ENCODE results near the gene PRSS50.

PRSS50 gene

GRCh38 chr3:46669191-46669999 lies 48.3 kb downstream of the PRSS50 start:
- no peak for DNase-seq

DNA sequence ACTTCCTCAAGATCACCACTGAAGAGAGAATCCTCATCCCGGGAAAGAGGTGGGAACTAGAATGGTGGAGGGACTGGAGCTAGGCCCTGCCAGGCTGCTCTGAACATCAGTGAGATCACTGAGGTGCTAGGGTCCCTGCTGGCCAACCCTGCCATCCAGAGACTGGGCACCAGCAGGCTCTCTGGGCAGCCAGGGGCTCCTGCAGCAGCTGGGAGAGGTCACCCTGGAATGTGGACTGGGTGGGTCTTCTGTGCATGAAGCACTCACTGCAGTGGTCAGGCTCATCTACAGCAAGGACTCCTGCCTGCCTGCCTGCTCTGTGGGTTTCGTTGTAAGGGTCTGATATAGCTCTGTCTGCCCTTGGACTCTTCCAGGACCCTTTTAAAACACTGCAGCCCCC lies 49.1 kb downstream of the PRSS50 start:
- no peak for DNase-seq

DNA sequence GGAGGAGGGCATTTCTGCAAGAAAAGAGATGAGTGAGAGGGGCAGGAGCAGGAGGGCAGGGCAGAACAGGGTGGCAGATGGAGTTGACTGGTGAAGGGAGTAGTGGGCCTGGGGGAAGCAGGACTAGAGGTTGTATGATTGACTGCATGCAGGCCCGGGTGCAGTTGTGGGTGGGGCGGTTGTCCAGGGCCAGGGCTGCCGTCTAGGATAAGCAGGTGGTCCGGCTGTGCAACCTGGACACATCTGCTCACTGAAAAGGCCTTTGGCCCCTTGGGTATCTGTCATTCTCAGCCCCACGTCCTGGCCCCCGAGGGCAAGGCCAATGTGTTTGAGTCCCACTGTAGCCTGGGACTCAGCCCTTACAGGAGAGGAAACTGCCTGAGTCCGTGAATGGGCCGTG lies 49.6 kb downstream of the PRSS50 start:
- DNase-seq: no peak

DNA sequence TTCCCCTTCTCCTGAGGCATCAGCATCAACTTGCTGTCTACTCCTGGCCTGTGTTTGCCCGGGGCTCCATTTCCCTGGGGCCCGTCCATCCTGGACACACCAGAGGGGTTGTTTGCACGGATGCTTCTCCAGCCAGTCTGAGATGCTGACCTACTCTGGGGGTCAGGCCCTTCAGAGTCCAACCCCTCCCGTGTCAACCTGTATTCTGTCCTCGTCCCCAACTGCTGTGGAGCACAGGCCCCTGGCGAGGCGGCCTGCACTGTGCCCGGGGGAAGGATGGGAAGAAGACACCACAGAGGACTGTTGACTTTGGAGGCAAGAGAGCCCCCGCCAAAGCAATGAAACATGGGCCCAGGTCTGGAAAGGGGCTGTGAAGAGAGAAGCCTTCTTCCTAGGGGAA lies 50.0 kb downstream of the PRSS50 start:
- no peak for DNase-seq

DNA sequence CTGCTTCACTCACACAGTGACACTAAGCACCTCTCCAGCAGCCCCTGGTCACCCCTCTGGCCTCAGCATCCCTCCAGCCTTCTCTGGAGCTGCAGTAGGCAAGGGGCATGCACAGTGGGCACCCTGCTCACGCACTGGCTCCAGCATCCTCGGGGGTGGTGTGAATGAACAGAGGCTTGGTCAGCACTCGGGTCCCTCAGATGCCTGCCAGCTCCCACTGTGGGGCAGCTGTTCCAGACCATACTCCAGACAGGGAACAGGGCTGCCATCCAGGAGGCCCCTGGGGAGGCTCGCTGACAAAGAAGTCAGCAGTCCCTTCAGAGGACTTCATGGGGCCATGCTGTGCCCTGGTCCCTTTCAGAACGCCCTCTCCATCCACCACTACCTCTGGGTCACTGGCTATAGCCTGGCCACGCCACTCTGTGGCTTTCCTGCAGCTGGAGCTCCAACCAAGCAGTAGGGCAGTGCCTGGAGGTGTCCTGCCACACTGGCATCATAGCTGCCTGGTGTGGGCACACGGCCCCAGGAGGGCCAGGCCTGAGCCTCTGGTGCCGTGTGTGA lies 50.5 kb downstream of the PRSS50 start:
- no peak for DNase-seq

- no peak for DNase-seq
These were observed 51.2 kb downstream of the PRSS50 start for GRCh38 chr3:46666453-46666845.

DNA sequence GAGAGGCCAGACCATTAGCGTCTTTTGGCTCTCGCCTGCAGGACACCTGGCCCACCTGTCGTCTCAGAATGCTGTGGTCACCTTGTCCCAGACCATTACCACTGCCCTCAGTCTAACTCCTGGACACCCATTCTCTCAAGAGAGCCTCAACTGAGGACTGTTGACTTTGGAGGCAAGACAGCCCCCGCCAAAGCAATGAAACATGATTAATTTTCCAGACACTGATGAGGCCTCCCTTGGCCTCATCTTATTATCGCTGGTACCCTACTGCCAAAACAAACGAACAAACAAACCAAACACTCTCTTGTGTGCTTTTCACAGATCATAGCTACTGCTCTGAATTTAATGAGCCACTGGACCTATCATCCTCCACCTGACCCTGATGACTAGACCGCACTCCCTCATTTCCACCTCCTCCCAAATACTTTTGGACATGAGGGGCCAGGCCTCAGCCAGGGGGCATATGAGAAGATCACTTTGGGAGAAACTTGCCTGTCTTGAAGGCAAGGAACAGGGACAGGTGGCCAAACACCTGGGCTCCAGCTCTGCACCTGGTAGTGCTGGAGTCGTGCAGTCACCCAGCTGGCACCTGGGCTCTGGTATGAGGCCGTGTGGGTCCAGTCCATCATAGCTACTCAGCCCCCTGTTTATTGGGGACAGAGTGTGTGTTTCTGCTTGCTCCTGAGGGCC lies 51.8 kb downstream of the PRSS50 start:
- DNase-seq: no peak

DNA sequence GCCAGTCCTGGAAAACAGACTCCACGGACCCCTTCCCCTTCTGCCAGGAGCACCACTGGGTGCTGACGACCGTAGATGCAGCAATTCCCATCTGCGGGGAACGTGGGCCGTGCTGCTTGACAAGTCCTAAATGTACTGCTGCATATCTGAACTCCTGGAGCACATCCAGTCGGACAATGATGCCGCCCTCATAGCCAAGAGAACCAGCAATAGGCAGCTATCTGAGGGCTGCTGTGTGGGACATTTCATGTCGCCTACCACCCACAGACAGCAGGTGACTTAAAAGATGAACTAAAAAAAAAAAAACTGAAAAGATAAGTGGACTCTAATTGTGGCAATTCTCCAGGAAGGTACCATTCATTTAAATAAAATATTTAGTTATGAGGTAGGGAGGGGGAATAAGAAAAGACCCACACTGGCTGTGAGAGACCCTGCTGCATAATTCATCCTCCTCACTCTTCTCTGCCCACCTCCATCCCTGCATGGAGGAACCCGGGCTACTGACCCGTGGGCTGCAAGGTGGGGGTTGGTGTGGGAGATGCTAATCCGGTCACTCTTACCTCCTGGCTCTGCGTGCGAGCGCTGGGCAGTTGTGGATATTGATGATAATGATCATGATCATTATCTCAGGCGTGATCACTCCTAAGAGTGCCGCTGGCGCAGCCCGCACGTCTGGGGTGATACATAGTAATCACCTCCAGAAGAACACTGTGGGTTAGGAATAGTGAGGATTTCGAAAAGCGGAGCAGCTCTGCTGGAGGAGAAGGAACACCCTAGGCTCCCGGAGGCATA lies 52.5 kb downstream of the PRSS50 start:
- no peak for DNase-seq

DNA sequence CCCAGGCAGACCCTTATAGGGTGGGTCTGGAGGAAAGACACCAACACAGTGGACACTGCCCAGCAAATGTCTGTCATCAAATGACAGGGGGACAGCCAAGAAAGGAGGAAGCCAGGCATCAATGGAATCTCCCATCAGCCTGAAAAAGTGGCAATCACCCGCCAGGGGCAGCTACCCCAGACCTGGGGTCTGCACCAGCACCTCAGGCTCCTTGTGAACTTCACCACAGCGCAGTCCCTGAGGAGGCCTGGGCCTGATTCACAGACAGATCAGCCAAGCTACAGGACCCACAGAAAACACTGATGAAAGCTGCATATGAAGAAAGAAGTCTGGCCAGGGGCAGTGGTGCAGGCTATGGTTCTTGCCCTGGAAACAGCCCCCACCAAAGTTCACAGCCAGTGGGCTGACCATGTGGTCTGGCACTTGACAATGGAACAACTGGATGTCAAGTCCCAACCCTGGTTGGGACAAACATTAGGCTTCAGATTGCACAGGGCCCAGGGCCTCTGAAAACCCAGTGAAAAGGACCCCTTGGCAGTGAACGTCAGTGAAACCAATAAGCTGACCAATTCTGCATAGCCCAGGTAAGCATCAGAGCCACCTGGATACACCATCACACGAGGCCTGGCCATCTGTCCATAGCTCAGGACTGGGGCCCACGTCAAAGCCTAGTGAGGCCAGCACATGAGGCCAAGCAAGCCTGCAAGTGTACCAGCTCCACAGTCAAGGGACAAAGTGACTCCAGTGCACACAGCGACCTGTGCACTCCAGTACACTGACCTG lies 53.3 kb downstream of the PRSS50 start:
- DNase-seq: no peak

DNA sequence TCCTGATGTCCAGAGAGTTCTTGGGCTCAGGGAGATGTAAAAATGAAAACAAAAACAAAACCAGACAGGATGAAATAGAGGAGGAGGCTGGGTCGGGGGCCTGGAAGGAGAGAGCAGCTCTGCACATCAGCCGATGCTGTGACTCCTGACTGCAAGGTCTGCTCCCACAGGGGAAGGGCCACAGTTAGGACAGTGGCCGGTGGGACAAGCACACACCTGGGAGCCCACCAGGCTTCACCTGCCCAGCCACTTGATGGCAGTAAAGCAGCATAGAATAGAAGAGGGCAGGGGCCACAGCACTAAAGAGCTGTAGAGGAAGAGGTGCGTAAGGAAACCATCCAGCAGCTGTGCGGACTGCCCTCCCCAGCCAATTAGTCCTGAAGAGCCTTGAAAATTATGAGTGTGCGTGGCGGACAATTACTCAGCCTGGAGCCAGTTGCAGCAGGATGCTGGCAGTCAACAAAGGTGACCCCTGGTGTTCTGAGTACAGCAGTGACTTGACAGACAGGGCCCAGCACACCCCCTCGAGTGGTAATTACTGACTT lies 54.0 kb downstream of the PRSS50 start:
- DNase-seq: no peak

GRCh38 chr3:46662771-46663551 lies 54.7 kb downstream of the PRSS50 start:
- DNase-seq: no peak

All from activated gamma-delta T cell treated with Interleukin-2 at 50 U/mL for 16 hours (primary cell).